HCT116 (cell line): ENCODE measurements around the gene IFRD1. TPM values are rescaled to one million over a fixed set of nuclear protein-coding genes. Genes with fewer than 3 reads are reported as not detected.
A peak's percentile ranks its signal among the peaks of the same experiment; 100 is the strongest.

Source experiments
- ATAC-seq: fragments of 200-7000 bp; cut with Tn5 transposase; 2 replicates; pipeline ENCODE4 v1.9.1; 2020; ENCODE audit warnings: mild to moderate bottlenecking, moderate library complexity
- BruUV-seq: library from RNA; stranded (reverse); fragments of 400-500 nt; replicated peaks from 2 replicates; lab custom pipeline; 2021; lab: Mats Ljungman, UMichigan
- CTCF ChIA-PET: fragments of 300-600 bp; sonication (Branson Sonifier 250); formaldehyde crosslinking; loops from one replicate; lab custom pipeline; 2021; ENCODE audit warnings: antibody characterized with exemption; lab: Charles Lee
- POLR2A ChIA-PET: fragments of 300-600, 350-600 bp; sonication (Branson Sonifier 250); formaldehyde crosslinking; loops from one replicate; lab custom pipeline; 2021; ENCODE audit warnings: antibody characterized with exemption; lab: Charles Lee
- RAD21 ChIA-PET, 2 experiments: fragments of 300-600 bp; sonication (Branson Sonifier 250); formaldehyde crosslinking; loops; one replicate each; lab custom pipeline; 2023; ENCODE audit warnings: low total read pairs in 2 of 2; ENCODE audit not compliant: uncharacterized antibody in 2 of 2, unreplicated experiment in 2 of 2, low non-redundant PET in 1 of 2; lab: Charles Lee
- DNase-seq: peaks from one replicate; pipeline ENCODE4 v3.0.0-alpha.2; 2010; ENCODE audit warnings: low read depth, low spot score
- H2AFZ ChIP-seq: fragments of 200-600 bp; shearing (Covaris generic), sonication (generic); 2 replicates; pipeline ENCODE4 v1.6.1; 2017; ENCODE audit warnings: low read depth, mixed run types, mixed read lengths, antibody characterized with exemption, low read length; ENCODE audit not compliant: poor library complexity, severe bottlenecking
- H3K27ac ChIP-seq: 2 replicates; pipeline ENCODE4 v1.5.1; 2012; ENCODE audit warnings: low read depth, low read length
- H3K27me3 ChIP-seq: fragments of 200-600 bp; sonication (generic); 2 replicates; pipeline ENCODE4 v1.6.1; 2016; ENCODE audit warnings: mixed run types, low read length, mixed read lengths; ENCODE audit not compliant: insufficient read depth
- H3K36me3 ChIP-seq, 2 experiments: fragments of 200-500 bp in 1 of 2; fragments of 200-600 bp in 1 of 2; sonication (Bioruptor generic) in 1 of 2; sonication (generic) in 1 of 2; 2 replicates each; pipeline versions ENCODE4 v1.5.1 to v1.6.1; 2014 to 2016; ENCODE audit warnings: low read length in 2 of 2, inconsistent platforms in 1 of 2, mixed read lengths in 1 of 2, mixed run types in 1 of 2; ENCODE audit not compliant: insufficient read depth in 2 of 2, control insufficient read depth in 1 of 2
- H3K4me1 ChIP-seq, 2 experiments: fragments of 200-600 bp in 1 of 2; sonication (generic) in 1 of 2; 2 replicates each; pipeline versions ENCODE4 v1.5.1 to v1.6.1; 2012 to 2017; ENCODE audit warnings: low read length in 2 of 2, inconsistent platforms in 1 of 2, mild to moderate bottlenecking in 1 of 2, mixed read lengths in 1 of 2, mixed run types in 1 of 2, moderate library complexity in 1 of 2; ENCODE audit not compliant: insufficient read depth in 2 of 2, control insufficient read depth in 1 of 2
- H3K4me2 ChIP-seq: fragments of 200-600 bp; sonication (generic); 2 replicates; pipeline ENCODE4 v1.6.1; 2017; ENCODE audit warnings: mixed run types, low read length, mixed read lengths
- H3K4me3 ChIP-seq, 2 experiments: fragments of 200-600 bp in 1 of 2; sonication (generic) in 1 of 2; replicated peaks in 1 of 2; 2 replicates each; pipeline ENCODE4 v1.5.1; 2011 to 2016; ENCODE audit warnings: low read length in 2 of 2, control low read depth in 1 of 2, low read depth in 1 of 2, mild to moderate bottlenecking in 1 of 2, mixed read lengths in 1 of 2, mixed run types in 1 of 2
- H3K79me2 ChIP-seq: fragments of 200-600 bp; sonication (generic); 2 replicates; pipeline ENCODE4 v1.6.1; 2017; ENCODE audit warnings: mild to moderate bottlenecking, mixed run types, low read length, moderate library complexity, mixed read lengths; ENCODE audit not compliant: insufficient read depth
- H3K9ac ChIP-seq: fragments of 200-600 bp; sonication (generic); 2 replicates; pipeline ENCODE4 v1.6.1; 2016; ENCODE audit warnings: low read length, mixed read lengths
- H3K9me2 ChIP-seq: fragments of 200-600 bp; sonication (generic), shearing (Covaris generic); 2 replicates; pipeline ENCODE4 v1.6.1; 2017; ENCODE audit warnings: mixed run types, mild to moderate bottlenecking, moderate library complexity; ENCODE audit not compliant: insufficient read depth
- H3K9me3 ChIP-seq, 2 experiments: fragments of 200-500 bp in 1 of 2; fragments of 200-600 bp in 1 of 2; sonication (Bioruptor generic) in 1 of 2; sonication (generic) in 1 of 2; 2 replicates each; pipeline ENCODE4 v1.6.1; 2014 to 2017; ENCODE audit warnings: low read length in 2 of 2, mixed read lengths in 2 of 2, inconsistent platforms in 1 of 2, low read depth in 1 of 2, mild to moderate bottlenecking in 1 of 2, mixed run types in 1 of 2, moderate library complexity in 1 of 2; ENCODE audit not compliant: control insufficient read depth in 1 of 2, insufficient read depth in 1 of 2
- H4K20me1 ChIP-seq: fragments of 200-600 bp; sonication (generic), shearing (Covaris generic); 2 replicates; pipeline ENCODE4 v1.6.1; 2017; ENCODE audit warnings: mixed run types, mild to moderate bottlenecking, moderate library complexity; ENCODE audit not compliant: insufficient read depth
- CEBPB ChIP-seq: IDR thresholded peaks from 2 replicates; pipeline ENCODE4 v1.6.1; 2012; ENCODE audit warnings: low read depth
- CTCF ChIP-seq, 3 experiments: fragments of 200-600 bp in 1 of 3; sonication (generic) in 1 of 3; IDR thresholded peaks in 2 of 3; conservative IDR thresholded peaks in 1 of 3; 2 replicates each; pipeline ENCODE4 v1.5.1; 2012 to 2017; ENCODE audit warnings: low read depth in 2 of 3, low read length in 2 of 3, antibody characterized with exemption in 1 of 3, borderline replicate concordance in 1 of 3, control low read depth in 1 of 3, mild to moderate bottlenecking in 1 of 3, mixed read lengths in 1 of 3, mixed run types in 1 of 3, moderate library complexity in 1 of 3; ENCODE audit not compliant: insufficient read depth in 1 of 3
- EGR1 ChIP-seq: IDR thresholded peaks from 2 replicates; pipeline ENCODE4 v1.6.1; 2012; ENCODE audit warnings: low read depth
- EZH2 ChIP-seq: fragments of 200-600 bp; sonication (generic); IDR thresholded peaks from 2 replicates; pipeline ENCODE4 v1.6.1; 2017; ENCODE audit warnings: antibody characterized with exemption, mixed run types
- MAX ChIP-seq: IDR thresholded peaks from 2 replicates; pipeline ENCODE4 v1.6.1; 2012
- POLR2A ChIP-seq: IDR thresholded peaks from 2 replicates; pipeline ENCODE4 v1.7.0; 2011; ENCODE audit warnings: borderline replicate concordance; ENCODE audit not compliant: insufficient read depth, insufficient read length; ENCODE audit errors: extremely low read depth
- RAD21 ChIP-seq: IDR thresholded peaks from 2 replicates; pipeline ENCODE4 v1.6.1; 2012; ENCODE audit warnings: low read depth, mild to moderate bottlenecking
- REST ChIP-seq: IDR thresholded peaks from 2 replicates; pipeline ENCODE4 v1.6.1; 2012; ENCODE audit warnings: low read depth
- YY1 ChIP-seq: IDR thresholded peaks from 2 replicates; pipeline ENCODE4 v1.6.1; 2011; ENCODE audit warnings: low read length, low read depth, moderate library complexity, mild to moderate bottlenecking; ENCODE audit not compliant: insufficient replicate concordance; ENCODE audit errors: extremely low read depth
- intact Hi-C: fragments of 100-400 bp; cut with micrococcal nuclease; formaldehyde crosslinking; loops from 2 replicates; pipeline ENCODE4 v1.10.0; 2022
- total RNA-seq: library from RNA; stranded (reverse); gene quantifications from one replicate; pipeline ENCODE4 v1.2.1, GENCODE V29; 2021; ENCODE audit not compliant: unreplicated experiment

Gene IFRD1
- total RNA-seq, 1 experiment from 2014 or later: 43.6 TPM

- H3K9ac ChIP-seq: no peak overlapping the region
- no peak overlapping the region for H3K27ac ChIP-seq
- RAD21 ChIA-PET: interaction anchor here in 1 of 2 experiments (0.7 kb wide), 1 partner anchor 639 kb away, joined by 4 read pairs; no protein-coding TSS in a partner anchor
- H2AFZ ChIP-seq: no peak overlapping the region
- ATAC-seq (peak; percentile 64), DNase-seq (no peak)
- no peak overlapping the region for H3K4me3 ChIP-seq
- intact Hi-C loops: loop anchor here (1.0 to 10.0 kb wide), 7 partner anchors 206 to 658 kb away; partner anchors contain the start of genes DOCK4 and ZNF277
- no peaks in the 10 kb centered on the region for H4K20me1 ChIP-seq
- no peaks in the 10 kb centered on the region for H3K27me3 ChIP-seq
- TF ChIP-seq CTCF (IDR thresholded peaks at IDR 0.05 in 2 of 3, conservative IDR thresholded peaks at IDR 0.05 in 1 of 3; ENCODE audit: borderline replicate concordance in 1 of 3, insufficient read depth in 1 of 3, low read depth in 2 of 3, low read length in 2 of 3) (peak; percentile 44 to 67 (median 46); a peak in 5 of 6 replicates), POLR2A (no peak), YY1 (no peak), RAD21 (peak; percentile 72), REST (no peak), CEBPB (no peak), EZH2 (no peak), EGR1 (no peak), MAX (no peak)
- H3K4me2 ChIP-seq: no peak overlapping the region
- no peaks in the 10 kb centered on the region for H3K4me1 ChIP-seq
- H3K9me3 ChIP-seq: no peaks in the 10 kb centered on the region
- CTCF ChIA-PET: interaction anchor here (0.9 kb wide), 1 partner anchor 648 kb away, joined by 4 read pairs; no protein-coding TSS in a partner anchor
- no peaks in the 10 kb centered on the region for H3K9me2 ChIP-seq
- no peaks in the 10 kb centered on the region for H3K79me2 ChIP-seq
- POLR2A ChIA-PET: no interaction called here
- no peaks in the 10 kb centered on the region for H3K36me3 ChIP-seq
- BruUV-seq: no TSS peak
These were observed 39.0 kb upstream of the IFRD1 start for GRCh38 chr7:112411186-112411795.
